Omental fat pad (tissue), 4 donors: Measurements from ENCODE around the gene EFEMP1. TPM values are rescaled to one million over a fixed set of nuclear protein-coding genes. Genes with fewer than 3 reads are reported as not detected.

Source experiments
- ATAC-seq: fragments of 150-250 bp; one replicate; pipeline ENCODE4 v1.9.1; 2016; ENCODE audit warnings: mild to moderate bottlenecking, moderate library complexity; ENCODE audit not compliant: low FRiP score
- DNase-seq: peaks from one replicate; pipeline ENCODE4 v3.0.0-alpha.2; 2019; ENCODE audit warnings: low spot score
- total RNA-seq, 4 donors: library from RNA; depleted of rRNA; stranded (reverse); fragments of >200 nt; gene quantifications; one replicate each; pipeline ENCODE4 v1.1.0, GENCODE V29; 2016
- TF ChIP-seq, protein P1 (sequence below), 3 donors: fragments of 450-650 bp; IDR thresholded peaks; one replicate each; pipeline ENCODE4 v1.5.1; 2016 to 2017; ENCODE audit warnings: antibody characterized with exemption in 3 of 3, mild to moderate bottlenecking in 3 of 3, moderate library complexity in 2 of 3

The EFEMP1 gene
- total RNA-seq, 4 donors from 2014 or later, result 225 to 1,590 (median 659) TPM

DNA sequence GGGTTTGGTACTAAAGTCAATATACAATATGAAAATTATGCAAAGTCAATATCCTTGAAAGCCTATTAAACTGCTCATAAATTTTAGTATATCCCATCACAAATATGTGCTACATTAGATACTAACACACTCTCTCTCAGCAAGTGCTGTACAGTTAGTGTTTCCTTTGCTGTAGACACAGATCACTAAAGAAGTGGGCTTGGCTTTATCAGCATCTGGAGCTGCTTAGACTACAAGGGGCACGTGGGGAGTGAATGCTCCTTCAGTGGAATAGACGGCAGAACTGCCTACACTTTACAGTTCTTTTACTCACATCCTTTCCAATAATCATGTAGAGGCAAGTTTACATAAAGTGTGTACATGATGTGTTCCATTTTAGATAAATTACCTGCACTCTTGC, 26.0 kb upstream of the EFEMP1 start:
- DNase-seq (no peak), ATAC-seq (no peak)
- TF ChIP-seq, protein P1, sequence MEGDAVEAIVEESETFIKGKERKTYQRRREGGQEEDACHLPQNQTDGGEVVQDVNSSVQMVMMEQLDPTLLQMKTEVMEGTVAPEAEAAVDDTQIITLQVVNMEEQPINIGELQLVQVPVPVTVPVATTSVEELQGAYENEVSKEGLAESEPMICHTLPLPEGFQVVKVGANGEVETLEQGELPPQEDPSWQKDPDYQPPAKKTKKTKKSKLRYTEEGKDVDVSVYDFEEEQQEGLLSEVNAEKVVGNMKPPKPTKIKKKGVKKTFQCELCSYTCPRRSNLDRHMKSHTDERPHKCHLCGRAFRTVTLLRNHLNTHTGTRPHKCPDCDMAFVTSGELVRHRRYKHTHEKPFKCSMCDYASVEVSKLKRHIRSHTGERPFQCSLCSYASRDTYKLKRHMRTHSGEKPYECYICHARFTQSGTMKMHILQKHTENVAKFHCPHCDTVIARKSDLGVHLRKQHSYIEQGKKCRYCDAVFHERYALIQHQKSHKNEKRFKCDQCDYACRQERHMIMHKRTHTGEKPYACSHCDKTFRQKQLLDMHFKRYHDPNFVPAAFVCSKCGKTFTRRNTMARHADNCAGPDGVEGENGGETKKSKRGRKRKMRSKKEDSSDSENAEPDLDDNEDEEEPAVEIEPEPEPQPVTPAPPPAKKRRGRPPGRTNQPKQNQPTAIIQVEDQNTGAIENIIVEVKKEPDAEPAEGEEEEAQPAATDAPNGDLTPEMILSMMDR (IDR thresholded peaks at IDR 0.05), result no peak

DNA sequence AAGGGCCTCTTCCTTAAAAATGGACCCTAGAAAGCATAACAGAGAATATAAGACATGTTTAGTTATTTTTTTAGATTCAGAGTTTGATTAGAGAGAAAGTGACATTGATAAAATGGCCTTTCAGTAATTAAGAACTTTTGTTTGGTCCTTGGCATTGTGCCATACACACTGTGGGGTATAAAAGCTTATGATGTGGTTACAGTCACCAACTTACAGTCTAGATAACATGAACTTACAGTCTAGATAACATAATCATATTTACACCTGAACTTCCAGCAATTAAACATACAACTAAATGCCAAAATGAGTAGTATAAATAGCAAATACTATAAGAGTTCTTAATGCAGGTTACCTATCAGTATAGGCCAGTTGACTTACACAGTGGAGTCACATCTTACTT, 25.6 kb upstream of the EFEMP1 start:
- ATAC-seq, result no peak
- DNase-seq, result no peak
- TF ChIP-seq, protein P1 (IDR thresholded peaks at IDR 0.05), result no peak

DNA sequence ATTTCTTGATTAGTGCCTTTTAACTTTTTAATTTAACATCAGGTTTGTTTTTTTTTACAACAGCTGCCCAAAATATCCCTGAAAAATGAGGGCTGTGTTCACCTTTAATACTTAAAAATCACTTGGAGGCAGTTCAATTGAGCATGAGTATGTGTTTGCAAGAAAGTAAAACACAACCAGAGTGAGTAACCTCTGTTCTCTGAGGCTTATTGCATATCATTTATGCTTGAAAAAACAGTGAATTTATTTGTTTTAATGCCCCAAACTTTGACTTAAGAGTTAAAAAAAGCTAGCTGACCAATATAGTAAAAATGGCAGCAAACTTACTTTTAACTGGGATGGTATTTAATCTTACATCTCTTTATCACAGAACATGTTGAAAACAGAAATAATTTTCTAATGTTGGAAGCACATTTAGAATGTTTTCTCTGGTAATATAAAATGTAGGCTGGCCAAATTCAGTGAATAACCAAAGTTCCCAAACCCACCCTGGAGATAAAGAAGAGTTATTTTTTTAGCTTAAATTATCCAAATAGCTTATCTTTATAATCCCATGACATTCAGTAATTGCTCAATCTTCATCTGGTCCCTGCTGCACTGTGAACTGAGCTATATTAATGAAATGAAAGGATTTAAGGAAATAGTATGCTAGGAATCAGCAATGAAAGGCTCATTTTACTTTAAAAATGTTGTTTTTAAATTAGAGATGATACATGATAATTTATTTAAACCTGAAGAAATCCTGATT, 24.8 kb upstream of the EFEMP1 start:
- TF ChIP-seq, protein P1 (IDR thresholded peaks at IDR 0.05), result no peak
- ATAC-seq, result peak; percentile 69

DNA sequence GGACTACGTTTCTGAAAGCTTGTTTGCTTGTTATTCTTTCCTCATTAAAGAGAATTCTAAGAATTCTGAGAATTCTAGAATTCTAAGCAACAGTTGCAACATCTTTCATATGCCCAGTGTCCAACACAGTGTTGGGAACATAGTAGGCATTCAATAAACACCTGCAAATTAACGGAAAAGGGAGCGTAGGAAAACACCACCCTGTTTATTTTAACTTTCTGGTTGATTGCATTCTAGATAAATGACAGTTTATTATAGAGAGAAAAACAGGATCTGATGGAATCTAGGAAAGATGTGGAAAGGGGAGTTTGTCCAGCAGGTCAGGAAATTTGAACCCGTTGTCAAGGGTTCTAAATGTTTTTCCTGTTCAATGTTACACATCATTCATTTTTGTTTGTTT, 24.2 kb upstream of the EFEMP1 start:
- TF ChIP-seq, protein P1 (IDR thresholded peaks at IDR 0.05), result no peak
- no peak for ATAC-seq

More for the DNA sequence above, 24.8 kb upstream of the EFEMP1 start:
- no peak for DNase-seq

DNA sequence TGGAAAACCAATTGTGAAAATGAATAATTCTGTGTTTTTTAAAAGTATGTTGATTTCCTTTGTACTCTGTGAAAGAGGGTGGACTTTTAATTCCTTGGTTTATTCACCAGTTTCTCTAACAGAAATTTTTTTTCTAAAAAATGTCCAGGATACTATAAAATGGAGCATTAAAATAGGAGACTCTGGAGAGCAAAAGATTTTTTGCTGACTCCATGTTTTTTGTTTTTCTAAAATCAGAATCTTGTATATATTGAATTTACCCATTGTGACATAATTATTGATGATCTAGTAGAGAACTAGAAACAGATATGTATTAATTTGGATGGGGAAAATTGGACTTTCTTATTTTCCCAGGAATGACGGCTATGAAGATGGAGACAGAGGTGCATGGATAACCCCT, 23.2 kb upstream of the EFEMP1 start:
- DNase-seq (no peak), ATAC-seq (no peak)
- TF ChIP-seq, protein P1 (IDR thresholded peaks at IDR 0.05), result no peak

More for the DNA sequence above, 24.2 kb upstream of the EFEMP1 start:
- no peak for DNase-seq

DNA sequence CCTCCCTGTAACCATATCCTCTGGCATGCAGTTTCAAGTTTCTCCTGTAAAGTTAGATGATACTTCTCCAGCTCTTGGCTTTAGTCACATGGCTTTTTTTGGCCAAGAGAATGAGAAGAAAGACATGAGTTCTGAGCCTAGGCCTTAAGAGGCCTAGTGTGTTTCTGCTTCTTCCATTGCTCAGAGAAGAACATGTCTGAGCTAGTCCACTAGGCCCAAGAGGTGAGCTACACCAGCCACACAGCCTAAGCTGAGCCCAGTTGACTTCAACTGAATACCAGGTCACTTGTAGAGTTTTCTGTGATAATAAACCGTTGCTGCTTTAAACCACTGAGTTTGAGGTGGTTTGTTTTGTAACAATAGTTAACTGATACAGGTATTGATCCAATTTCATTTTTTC, 19.9 kb upstream of the EFEMP1 start:
- ATAC-seq, result no peak
- TF ChIP-seq, protein P1 (IDR thresholded peaks at IDR 0.05), result no peak
- DNase-seq, result no peak

DNA sequence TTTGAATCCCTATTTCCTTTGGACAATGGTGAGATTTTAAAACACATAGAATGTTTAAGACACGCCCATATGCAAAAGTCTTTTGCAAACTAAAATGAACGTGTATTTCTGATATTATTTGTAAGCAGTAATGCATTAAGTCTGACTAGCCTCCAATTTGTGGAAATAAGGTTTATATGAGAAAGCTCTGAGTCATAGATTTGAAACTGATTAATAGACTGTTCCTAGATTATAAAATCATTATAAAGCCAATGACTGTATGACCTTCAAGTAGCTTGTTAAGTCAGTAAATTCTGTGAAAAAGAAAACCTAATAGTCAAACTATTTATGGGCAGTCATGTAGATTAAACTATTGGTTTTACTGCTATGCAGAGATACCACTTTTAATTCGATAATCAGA, 12.8 kb upstream of the EFEMP1 start:
- no peak for DNase-seq
- TF ChIP-seq, protein P1 (IDR thresholded peaks at IDR 0.05), result no peak
- ATAC-seq, result no peak
